Measurements from ENCODE around the gene NFE2L3.
"Not testable (repeated sequence)": the region's sequence is repeated elsewhere in the genome, so short reads cannot be mapped to it uniquely, and the experiment has no call there.

Gene NFE2L3

GRCh38 chr7:26151953-26152781 lies at the start of gene NFE2L3:
Gene NFE2L3 (plus strand): TSS chr7:26152198. CDS start chr7:26152499, 301 bp downstream.
- no peak for DNase-seq

GRCh38 chr7:26103596-26103995 lies 48.4 kb upstream of the NFE2L3 start:
- DNase-seq = no peak

- no peak for DNase-seq
These were observed 46.8 kb upstream of the NFE2L3 start for GRCh38 chr7:26105236-26105635.

GRCh38 chr7:26105931-26106330 lies 46.1 kb upstream of the NFE2L3 start:
- no peak for DNase-seq

- no peak for DNase-seq
These were observed 39.7 kb upstream of the NFE2L3 start for GRCh38 chr7:26112203-26112740.

GRCh38 chr7:26115650-26116049 lies 36.3 kb upstream of the NFE2L3 start:
- DNase-seq = no peak

GRCh38 chr7:26117142-26117807 lies 34.7 kb upstream of the NFE2L3 start:
- DNase-seq = no peak

GRCh38 chr7:26117970-26118369 lies 34.0 kb upstream of the NFE2L3 start:
- DNase-seq = no peak

- no peak for DNase-seq
These were observed 29.3 kb upstream of the NFE2L3 start for GRCh38 chr7:26122745-26123144.

GRCh38 chr7:26124775-26125174 lies 27.2 kb upstream of the NFE2L3 start:
- DNase-seq = not testable (repeated sequence)

GRCh38 chr7:26127411-26127810 lies 24.6 kb upstream of the NFE2L3 start:
- DNase-seq = no peak

- no peak for DNase-seq
These were observed 20.9 kb upstream of the NFE2L3 start for GRCh38 chr7:26131056-26131589.

- no peak for DNase-seq
These were observed 16.9 kb upstream of the NFE2L3 start for GRCh38 chr7:26135076-26135475.

- DNase-seq = no peak
These were observed 16.4 kb upstream of the NFE2L3 start for GRCh38 chr7:26135551-26135950.

GRCh38 chr7:26136831-26137230 lies 15.2 kb upstream of the NFE2L3 start:
- DNase-seq = no peak

GRCh38 chr7:26140380-26140779 lies 11.6 kb upstream of the NFE2L3 start:
- no peak for DNase-seq

- no peak for DNase-seq
These were observed 10.9 kb upstream of the NFE2L3 start for GRCh38 chr7:26141077-26141476.

- DNase-seq = no peak
These were observed 8.5 kb upstream of the NFE2L3 start for GRCh38 chr7:26143298-26144048.

GRCh38 chr7:26144184-26145080 lies 7.6 kb upstream of the NFE2L3 start:
- DNase-seq = no peak

GRCh38 chr7:26145238-26145637 lies 6.8 kb upstream of the NFE2L3 start:
- DNase-seq = no peak

GRCh38 chr7:26147030-26147429 lies 5.0 kb upstream of the NFE2L3 start:
- no peak for DNase-seq
